Keratinocyte (primary cell): Measurements from ENCODE around the gene LCTL.

Experiments
- CTCF ChIP-seq, 3 experiments: IDR thresholded peaks in 1 of 3; conservative IDR thresholded peaks in 1 of 3; optimal IDR thresholded peaks in 1 of 3; 2 replicates in 2 of 3; 3 replicates in 1 of 3; pipeline versions ENCODE3 to v1.5.1; 2011; ENCODE audit warnings: low read length in 3 of 3, mild to moderate bottlenecking in 3 of 3, moderate library complexity in 2 of 3, control low read depth in 1 of 3, inconsistent platforms in 1 of 3; ENCODE audit not compliant: insufficient read depth in 2 of 3; ENCODE audit errors: extremely low read depth in 1 of 3
- EZH2 ChIP-seq: IDR thresholded peaks from one replicate; pipeline ENCODE4 v1.6.1; 2012; ENCODE audit warnings: inconsistent platforms, mild to moderate bottlenecking, low read length, moderate library complexity

DNA sequence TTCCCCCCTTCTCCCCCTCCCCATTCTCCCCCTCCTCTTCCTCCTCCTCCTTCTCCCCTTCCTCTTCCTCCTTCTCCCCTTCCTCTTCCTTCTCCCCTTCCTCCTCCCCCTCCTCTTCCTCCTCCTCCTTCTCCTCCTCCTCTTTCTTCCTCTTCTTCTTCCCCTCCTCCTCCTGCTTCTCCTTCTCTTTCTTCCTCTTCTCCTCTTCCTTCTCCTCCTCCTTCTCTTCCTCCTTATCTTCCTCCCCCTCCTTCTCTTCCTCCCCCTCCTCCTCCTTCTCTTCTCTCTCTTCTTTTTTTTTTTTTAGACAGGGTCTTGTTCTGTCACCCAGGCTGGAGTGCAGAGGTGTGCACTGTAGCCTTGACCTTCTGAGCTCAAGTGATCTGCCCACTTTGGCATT, 21.2 kb upstream of the LCTL start:
- TF ChIP-seq CTCF (optimal IDR thresholded peaks at IDR 0.05 in 1 of 3, IDR thresholded peaks at IDR 0.05 in 1 of 3, conservative IDR thresholded peaks at IDR 0.05 in 1 of 3; ENCODE audit: extremely low read depth in 1 of 3, insufficient read depth in 2 of 3, low read length in 3 of 3) (no peak), EZH2 (no peak)
